ENCODE results near the gene FGGY.

DNA sequence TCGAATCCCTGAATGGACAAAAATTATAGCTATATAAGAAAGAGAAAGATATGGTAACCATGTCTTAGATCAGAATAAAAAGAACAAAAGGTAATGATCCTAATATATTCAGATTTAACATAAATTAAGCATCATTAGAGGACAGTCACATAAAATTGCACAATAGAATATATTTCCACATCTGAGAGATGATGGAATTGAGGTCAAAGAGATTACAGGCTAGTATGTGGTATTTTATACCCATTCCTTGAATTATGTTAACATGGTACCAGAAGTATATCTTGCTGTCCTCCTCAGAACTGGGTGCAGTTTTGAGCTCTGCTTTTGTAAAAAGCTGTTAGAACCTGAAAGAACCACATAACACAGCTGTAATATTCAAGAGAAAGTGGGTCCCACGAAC is 272.3 kb downstream of the FGGY start:
- TF ChIP-seq, protein P1, sequence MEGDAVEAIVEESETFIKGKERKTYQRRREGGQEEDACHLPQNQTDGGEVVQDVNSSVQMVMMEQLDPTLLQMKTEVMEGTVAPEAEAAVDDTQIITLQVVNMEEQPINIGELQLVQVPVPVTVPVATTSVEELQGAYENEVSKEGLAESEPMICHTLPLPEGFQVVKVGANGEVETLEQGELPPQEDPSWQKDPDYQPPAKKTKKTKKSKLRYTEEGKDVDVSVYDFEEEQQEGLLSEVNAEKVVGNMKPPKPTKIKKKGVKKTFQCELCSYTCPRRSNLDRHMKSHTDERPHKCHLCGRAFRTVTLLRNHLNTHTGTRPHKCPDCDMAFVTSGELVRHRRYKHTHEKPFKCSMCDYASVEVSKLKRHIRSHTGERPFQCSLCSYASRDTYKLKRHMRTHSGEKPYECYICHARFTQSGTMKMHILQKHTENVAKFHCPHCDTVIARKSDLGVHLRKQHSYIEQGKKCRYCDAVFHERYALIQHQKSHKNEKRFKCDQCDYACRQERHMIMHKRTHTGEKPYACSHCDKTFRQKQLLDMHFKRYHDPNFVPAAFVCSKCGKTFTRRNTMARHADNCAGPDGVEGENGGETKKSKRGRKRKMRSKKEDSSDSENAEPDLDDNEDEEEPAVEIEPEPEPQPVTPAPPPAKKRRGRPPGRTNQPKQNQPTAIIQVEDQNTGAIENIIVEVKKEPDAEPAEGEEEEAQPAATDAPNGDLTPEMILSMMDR (IDR thresholded peaks at IDR 0.05) = no peak
- no peak for TF ChIP-seq POLR2AphosphoS5 (IDR thresholded peaks at IDR 0.05)
